Stimulated activated CD8-positive, alpha-beta memory T cell treated with anti-CD3 and anti-CD28 coated beads, Interleukin-7, amount 100 ng/mL, for 4 hours (primary cell): ENCODE data around the gene OSGEPL1.
"Not testable (repeated sequence)": the region's sequence is repeated elsewhere in the genome, so short reads cannot be mapped to it uniquely, and the experiment has no call there.

ENCODE experiments used
- DNase-seq, 2 donors: peaks; one replicate each; pipeline ENCODE4 v3.0.0-alpha.2; 2020; ENCODE audit warnings: low read depth in 2 of 2

OSGEPL1 gene

GRCh38 chr2:189751080-189751658 lies 11.4 kb downstream of the OSGEPL1 start:
- no peak for DNase-seq

- DNase-seq = no peak
Measured at GRCh38 chr2:189729430-189729829, 33.2 kb downstream of the OSGEPL1 start.

DNA sequence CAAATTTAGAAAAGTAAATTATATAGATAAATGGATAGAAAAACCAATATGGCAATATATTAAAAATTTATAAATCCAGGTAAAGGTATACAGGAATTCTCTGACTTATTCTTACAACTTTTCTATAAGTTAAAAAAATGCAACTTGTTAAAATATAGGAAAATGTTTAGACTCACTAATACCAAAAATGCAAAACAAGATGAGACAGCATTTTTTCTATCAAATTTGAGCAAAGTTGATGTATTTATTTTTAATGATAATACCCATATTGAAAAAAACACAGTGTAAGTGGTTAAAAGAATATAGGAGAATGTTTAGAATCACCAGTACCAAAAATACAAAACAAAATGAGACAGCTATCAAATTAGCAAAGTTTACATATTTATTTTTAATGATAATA lies 35.7 kb downstream of the OSGEPL1 start:
- DNase-seq = no peak

DNA sequence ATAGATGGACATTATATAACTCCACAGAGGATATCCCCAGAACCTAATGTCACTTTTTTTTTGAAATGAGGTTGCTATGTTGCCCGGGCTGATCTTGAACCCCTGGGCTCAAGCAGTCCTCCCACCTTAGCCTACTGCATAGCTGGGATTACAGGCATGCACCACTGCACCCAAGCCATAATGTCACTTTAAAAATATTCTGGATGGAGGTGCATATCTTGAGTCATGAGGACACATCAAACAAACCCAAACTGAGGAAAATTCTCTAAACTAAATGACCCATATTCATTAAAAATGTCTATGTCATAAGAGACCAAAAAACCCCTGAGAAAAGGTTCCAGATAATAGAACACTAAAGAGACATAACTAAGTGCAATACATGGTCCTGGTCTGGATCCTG lies 36.3 kb downstream of the OSGEPL1 start:
- DNase-seq = no peak

DNA sequence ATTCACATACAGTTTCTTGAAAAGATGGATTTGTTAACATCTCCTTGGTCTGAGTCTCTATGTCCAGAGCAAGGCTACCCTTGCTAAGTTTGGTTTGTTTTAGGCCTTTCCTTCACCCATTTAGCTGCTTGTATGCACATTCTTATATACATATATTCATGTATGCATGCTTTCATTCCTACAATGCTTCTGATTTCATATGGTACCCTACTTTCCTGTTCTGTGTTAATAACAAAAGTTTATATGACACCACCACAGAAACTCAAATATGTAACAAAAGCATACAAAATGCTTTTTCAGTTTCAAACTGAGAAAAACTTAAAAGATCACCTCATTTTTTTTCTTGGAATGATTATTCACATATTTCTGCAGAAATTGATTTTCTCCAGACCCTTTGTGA lies 39.4 kb downstream of the OSGEPL1 start:
- no peak for DNase-seq

DNA sequence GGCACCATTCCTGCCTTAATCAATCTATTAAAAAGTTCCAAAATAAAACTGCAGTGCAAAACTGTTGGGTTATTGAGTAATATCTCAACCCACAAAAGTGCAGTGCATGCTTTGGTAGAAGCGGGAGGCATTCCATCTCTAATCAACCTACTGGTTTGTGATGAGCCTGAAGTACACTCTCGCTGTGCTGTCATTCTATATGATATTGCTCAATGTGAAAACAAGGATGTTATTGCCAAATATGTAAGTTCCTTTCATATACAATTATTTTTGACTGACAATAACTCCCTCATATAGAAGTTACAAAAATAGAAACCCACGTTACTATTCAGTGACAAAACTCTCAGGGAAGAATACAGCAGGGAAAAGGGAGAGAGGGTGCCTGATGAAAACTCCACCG lies 43.0 kb downstream of the OSGEPL1 start:
- DNase-seq = no peak

DNA sequence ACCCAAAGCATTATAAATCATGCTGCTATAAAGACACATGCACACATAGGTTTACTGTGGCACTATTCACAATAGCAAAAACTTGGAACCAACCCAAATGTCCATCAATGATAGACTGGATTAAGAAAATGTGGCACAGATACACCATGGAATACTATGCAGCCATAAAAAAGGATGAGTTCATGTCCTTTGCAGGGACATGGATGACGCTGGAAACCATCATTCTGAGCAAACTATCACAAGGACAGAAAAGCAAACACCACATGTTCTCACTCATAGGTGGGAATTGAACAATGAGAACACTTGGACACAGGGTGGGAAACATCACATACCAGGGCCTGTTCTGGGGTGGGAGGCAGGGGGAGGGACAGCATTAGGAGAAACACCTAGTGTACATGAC lies 45.0 kb downstream of the OSGEPL1 start:
- DNase-seq = not testable (repeated sequence)

GRCh38 chr2:189709501-189710221 lies 52.9 kb downstream of the OSGEPL1 start:
- DNase-seq = no peak

- no peak for DNase-seq
Measured at GRCh38 chr2:189702071-189702470, 60.5 kb downstream of the OSGEPL1 start.

DNA sequence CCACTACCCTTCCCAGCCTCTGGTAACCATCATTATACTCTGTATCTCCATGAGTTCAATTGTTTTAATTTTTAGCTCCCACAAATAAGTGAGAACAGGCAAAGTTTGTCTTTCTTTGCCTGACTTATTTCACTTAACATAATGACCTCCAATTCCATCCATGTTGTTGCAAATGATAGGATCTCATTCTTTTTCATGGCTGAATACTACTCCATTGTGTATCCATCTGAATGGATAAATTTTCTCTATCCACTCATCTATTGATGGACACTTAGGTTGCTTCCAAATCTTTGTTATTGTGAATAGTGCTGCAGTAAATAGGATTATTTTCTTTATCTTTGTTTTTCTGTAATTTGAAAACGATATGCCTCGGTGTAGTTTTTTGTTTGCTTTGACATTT lies 61.9 kb downstream of the OSGEPL1 start:
- DNase-seq = no peak

GRCh38 chr2:189698020-189698887 lies 64.3 kb downstream of the OSGEPL1 start:
- DNase-seq = peak in 1 of 2 donors; percentile 24
